Epithelial cell of proximal tubule (primary cell): Measurements from ENCODE around the gene TAX1BP1. TPM values are rescaled to one million over a fixed set of nuclear protein-coding genes. Genes with fewer than 3 reads are reported as not detected.

ENCODE experiments used
- DNase-seq: peaks from one replicate; pipeline ENCODE4 v3.0.0-alpha.2; 2011; ENCODE audit warnings: low read depth
- H3K4me3 ChIP-seq: 2 replicates; pipeline ENCODE4 v1.5.1; 2011; ENCODE audit warnings: low read depth, mild to moderate bottlenecking, low read length
- CTCF ChIP-seq: conservative IDR thresholded peaks from 2 replicates; pipeline ENCODE4 v1.5.1; 2012; ENCODE audit warnings: low read depth, mild to moderate bottlenecking, low read length
- total RNA-seq: library from RNA; depleted of rRNA; stranded (reverse); fragments of >200 nt; gene quantifications from 2 replicates; pipeline ENCODE4 v1.2.3, GENCODE V29; 2015

TAX1BP1 gene
- total RNA-seq, 1 donor from 2014 or later: 63.1 TPM

GRCh38 chr7:27822245-27822644 is 82.3 kb downstream of the TAX1BP1 start:
- TF ChIP-seq CTCF: no peak
- no peak for DNase-seq
- no peak overlapping the region for H3K4me3 ChIP-seq

- TF ChIP-seq CTCF: no peak
- no peak for DNase-seq
- H3K4me3 ChIP-seq: no peak overlapping the region
Measured at GRCh38 chr7:27825891-27826290, 85.9 kb downstream of the TAX1BP1 start.

GRCh38 chr7:27826357-27826756 is 86.4 kb downstream of the TAX1BP1 start:
- no peak for TF ChIP-seq CTCF

GRCh38 chr7:27834179-27834921 is 94.4 kb downstream of the TAX1BP1 start:
- TF ChIP-seq CTCF: no peak
- DNase-seq: peak; percentile 10
- no peak overlapping the region for H3K4me3 ChIP-seq

More at GRCh38 chr7:27826357-27826756, 86.4 kb downstream of the TAX1BP1 start:
- H3K4me3 ChIP-seq: no peak overlapping the region
- no peak for DNase-seq

- H3K4me3 ChIP-seq: no peak overlapping the region
- no peak for TF ChIP-seq CTCF
- DNase-seq: no peak
Measured at GRCh38 chr7:27835376-27835775, 95.4 kb downstream of the TAX1BP1 start.

GRCh38 chr7:27836536-27836935 is 96.6 kb downstream of the TAX1BP1 start:
- H3K4me3 ChIP-seq: no peak overlapping the region
- TF ChIP-seq CTCF: no peak
- no peak for DNase-seq

GRCh38 chr7:27839099-27839498 is 99.1 kb downstream of the TAX1BP1 start:
- no peak for TF ChIP-seq CTCF
- DNase-seq: no peak
- H3K4me3 ChIP-seq: no peak overlapping the region
